GM12874 (cell line): ENCODE measurements around the gene TENM4.

Source experiments
- CTCF ChIP-seq: IDR thresholded peaks from 2 replicates; pipeline ENCODE4 v1.5.1; 2011; ENCODE audit warnings: low read depth, mild to moderate bottlenecking, control low read depth, low read length, moderate library complexity; ENCODE audit not compliant: insufficient read depth

Gene TENM4

GRCh38 chr11:78825591-78826020 lies 615.2 kb downstream of the TENM4 start:
- TF ChIP-seq CTCF, result no peak

- TF ChIP-seq CTCF, result no peak
Observed at GRCh38 chr11:78823588-78823987, 617.2 kb downstream of the TENM4 start.

DNA sequence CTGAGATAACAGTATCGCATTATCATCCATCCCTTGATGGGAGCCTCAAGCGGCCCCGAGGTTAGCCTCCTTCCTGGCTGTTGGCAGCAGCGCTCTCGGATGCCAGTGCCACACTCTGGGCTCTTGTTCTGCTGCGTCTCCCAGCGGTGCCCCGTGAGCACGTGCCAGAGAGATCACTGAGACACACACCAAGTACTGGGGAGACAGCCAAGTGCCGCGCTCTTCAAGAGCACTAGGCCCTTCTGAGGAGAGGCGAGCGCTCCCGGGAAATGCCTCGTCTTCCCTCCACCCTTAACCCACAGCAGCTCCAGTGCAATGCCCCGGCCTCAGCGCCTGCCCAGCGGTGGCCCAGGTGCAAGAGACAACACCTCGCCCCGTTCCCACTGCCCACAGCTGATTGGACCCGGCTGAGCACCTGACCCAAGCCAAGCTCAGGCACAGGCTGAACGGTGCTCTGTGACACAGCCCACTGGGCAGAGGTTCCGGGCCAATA lies 617.9 kb downstream of the TENM4 start:
- TF ChIP-seq CTCF, result no peak

DNA sequence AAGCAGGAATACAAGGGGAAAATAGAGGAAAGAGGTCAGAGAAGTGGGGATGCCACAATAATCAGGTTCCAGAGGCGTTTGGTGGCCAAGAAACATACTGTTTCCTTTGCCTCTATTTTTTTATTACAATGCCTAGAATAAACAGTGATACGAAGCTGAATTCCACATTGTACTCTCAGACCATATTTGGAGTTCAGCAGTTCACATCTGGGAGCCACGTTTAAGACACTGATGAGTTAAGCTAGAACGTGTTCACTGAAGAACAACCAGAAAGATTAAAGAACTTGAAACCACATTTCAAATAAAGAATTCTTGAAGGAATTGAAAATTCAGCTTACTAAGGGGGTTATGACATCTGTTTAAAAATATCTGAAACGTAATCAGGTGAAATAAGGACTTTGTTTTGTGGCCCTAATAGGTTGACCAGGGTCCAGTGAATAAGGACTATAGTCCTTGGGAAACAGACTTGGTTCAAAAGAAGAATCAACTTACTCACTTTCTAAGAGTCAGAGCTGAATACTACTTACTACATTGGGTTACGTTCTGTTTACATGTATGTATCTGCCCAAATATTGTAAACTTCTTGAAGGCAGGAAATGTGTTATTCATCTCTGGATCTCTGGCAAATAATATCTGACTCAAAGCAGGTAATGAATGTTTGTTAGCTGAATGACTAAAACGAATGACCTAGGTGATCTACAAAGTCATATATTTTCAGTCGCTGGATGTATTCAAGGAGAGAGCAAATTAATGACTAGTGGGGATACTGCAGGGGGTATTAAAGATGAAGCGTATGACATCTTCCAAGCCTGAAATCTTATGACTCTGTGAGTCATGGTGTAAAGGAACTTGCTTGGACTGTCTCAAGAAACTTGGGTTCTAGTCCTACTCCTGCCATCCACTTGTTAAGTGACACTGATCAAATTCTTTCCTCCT lies 619.2 kb downstream of the TENM4 start:
- no peak for TF ChIP-seq CTCF

DNA sequence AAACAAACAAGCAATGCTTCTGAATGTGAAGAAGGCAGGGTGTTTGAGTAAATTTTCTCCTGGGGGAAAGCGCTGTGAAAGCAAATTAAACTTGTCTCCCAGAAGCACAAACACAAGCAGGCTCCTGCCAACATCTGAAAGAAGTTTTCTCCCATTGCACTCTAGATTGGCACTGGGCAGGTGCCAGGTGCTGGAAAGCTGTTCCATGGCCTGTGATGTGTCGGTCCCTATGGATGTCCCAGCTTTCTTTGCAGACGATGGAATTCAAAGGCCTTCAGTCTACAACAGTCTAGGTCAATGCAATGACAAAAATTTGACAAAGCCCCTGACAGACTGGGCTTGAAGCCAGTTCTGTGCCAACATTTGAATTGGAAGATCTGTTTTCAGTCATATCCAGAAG lies 620.1 kb downstream of the TENM4 start:
- no peak for TF ChIP-seq CTCF

GRCh38 chr11:78818201-78818600 lies 622.6 kb downstream of the TENM4 start:
- TF ChIP-seq CTCF, result no peak

- no peak for TF ChIP-seq CTCF
Observed at GRCh38 chr11:78815831-78816230, 625.0 kb downstream of the TENM4 start.
